Cardiac fibroblast (primary cell): Measurements from ENCODE around the gene METRNL.
"Not testable (repeated sequence)": the region's sequence is repeated elsewhere in the genome, so short reads cannot be mapped to it uniquely, and the experiment has no call there.

Experiments used
- DNase-seq, 2 donors: peaks; one replicate each; pipeline versions ENCODE4 v3.0.0 to v3.0.0-alpha.2; 2010; ENCODE audit warnings: low read depth in 2 of 2
- H3K4me3 ChIP-seq, 2 donors: replicated peaks in 1 of 2; 1 replicate in 1 of 2; 2 replicates in 1 of 2; pipeline ENCODE4 v1.5.1; 2011; ENCODE audit warnings: low read depth in 2 of 2, low read length in 2 of 2, mild to moderate bottlenecking in 2 of 2, moderate library complexity in 1 of 2
- TF ChIP-seq, protein P1 (sequence below): IDR thresholded peaks from one replicate; pipeline ENCODE4 v1.5.1; 2011; ENCODE audit warnings: low read depth, mild to moderate bottlenecking, low read length, inconsistent platforms

Gene METRNL

DNA sequence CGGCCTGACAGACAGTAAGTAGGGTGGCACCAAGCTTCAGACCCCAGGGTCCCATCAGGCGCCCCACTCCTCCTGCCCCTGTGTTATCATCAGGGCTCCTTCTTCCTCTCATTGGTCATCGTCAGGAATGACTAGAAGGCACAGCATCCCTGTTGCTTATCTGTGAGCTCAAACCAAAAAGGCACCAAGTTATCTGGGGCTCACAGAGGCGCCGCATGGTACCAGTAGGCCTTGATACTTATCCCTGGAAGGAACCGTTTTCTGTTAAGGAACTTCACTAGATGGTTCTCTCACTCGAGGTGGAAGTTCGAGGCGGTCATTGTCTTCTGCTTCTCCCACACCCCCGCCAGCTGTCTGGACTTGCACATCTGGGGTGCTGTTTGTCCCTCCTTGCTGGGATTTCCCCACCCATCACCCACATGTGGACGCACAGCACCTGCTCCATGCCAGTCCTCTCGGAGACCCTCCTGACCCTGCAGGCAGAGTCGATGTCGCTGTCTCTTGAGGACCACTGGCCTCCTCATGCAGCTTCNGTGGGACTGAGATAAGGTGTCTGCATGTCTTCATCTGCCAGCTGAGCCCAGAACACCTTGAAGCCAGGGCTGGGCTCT, 52.1 kb downstream of the METRNL start:
- DNase-seq, result no peak
- H3K4me3 ChIP-seq, result no peak overlapping the region
- TF ChIP-seq, protein P1, sequence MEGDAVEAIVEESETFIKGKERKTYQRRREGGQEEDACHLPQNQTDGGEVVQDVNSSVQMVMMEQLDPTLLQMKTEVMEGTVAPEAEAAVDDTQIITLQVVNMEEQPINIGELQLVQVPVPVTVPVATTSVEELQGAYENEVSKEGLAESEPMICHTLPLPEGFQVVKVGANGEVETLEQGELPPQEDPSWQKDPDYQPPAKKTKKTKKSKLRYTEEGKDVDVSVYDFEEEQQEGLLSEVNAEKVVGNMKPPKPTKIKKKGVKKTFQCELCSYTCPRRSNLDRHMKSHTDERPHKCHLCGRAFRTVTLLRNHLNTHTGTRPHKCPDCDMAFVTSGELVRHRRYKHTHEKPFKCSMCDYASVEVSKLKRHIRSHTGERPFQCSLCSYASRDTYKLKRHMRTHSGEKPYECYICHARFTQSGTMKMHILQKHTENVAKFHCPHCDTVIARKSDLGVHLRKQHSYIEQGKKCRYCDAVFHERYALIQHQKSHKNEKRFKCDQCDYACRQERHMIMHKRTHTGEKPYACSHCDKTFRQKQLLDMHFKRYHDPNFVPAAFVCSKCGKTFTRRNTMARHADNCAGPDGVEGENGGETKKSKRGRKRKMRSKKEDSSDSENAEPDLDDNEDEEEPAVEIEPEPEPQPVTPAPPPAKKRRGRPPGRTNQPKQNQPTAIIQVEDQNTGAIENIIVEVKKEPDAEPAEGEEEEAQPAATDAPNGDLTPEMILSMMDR, result no peak

DNA sequence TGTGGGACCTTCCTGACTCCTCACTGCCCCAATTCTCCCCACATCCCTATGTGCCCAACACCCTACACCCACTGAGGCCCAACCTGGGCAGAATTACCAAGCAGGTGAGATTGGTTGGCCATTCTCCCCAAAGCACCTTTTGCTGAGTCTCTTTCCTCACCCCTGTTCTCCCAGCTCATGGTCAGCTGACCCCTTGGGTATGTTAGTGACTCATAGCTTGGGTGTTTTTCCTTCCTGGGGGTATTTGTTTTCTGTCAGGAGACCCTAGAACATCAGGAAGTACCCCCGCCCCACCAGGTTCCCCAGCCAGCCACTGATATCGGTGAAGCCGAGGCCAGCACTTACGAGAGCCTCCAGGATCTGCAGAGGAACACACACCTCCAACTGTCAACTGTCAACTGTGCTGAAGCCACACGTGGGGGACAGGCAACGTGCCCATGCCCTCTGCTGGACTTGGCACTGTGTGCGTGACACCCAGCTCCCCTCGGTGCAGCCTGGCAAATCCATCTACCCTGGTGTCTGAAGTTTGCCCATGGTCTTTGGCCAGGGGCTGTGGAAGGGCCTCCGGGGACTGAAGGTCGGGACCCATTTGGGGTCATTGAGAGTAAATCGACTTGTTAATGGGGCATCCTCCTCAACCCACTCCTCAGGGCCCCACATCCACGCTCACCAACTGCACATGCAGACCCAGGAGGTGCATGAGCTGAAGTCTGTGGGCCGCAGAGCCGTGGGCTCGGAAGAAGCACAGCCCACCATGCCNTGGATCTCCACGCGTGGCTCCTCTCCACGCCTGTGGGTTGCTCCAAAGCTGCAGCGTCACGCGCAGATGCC, 53.1 kb downstream of the METRNL start:
- no peak overlapping the region for H3K4me3 ChIP-seq
- TF ChIP-seq, protein P1, result no peak
- DNase-seq, result no peak

DNA sequence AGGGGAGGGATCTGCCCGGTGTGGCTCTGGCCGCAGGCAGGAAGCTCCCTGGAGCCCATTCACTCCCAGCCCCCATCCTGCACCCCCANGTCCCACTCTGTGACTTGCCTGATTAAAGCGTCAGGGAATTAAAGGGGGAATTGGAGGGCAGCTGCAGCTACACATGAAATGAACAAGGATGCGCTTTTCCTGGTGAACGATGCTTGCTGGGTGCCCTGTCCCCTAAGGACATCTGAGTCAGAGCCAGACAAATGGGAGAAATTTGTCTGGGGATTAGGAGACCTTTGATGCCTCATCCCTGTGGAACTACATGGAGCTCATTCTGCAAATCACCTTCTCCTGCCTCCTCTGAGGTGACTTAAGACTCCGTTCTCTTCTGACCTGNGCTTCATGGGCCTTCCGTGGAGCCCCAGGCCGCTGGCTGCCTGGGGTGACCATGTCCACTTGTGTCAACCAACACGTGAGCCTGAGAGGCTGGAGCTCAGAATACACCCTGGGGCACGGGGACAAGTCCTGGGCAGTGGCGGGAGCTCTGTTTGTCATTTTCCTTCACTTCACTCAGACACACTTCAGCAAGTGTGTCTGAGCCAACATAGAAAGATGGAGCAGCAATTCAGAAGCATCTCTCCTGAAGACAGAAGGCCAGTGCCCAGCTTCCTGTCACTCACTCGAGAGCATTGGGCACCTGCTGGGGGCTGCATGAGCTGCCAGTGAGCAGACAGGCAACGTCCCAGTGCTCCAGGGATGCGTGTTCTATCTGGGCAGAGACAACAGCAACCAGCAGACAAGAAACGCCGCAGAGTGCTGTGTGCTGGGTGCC, 54.1 kb downstream of the METRNL start:
- TF ChIP-seq, protein P1, result no peak
- no peak for DNase-seq
- no peak overlapping the region for H3K4me3 ChIP-seq

DNA sequence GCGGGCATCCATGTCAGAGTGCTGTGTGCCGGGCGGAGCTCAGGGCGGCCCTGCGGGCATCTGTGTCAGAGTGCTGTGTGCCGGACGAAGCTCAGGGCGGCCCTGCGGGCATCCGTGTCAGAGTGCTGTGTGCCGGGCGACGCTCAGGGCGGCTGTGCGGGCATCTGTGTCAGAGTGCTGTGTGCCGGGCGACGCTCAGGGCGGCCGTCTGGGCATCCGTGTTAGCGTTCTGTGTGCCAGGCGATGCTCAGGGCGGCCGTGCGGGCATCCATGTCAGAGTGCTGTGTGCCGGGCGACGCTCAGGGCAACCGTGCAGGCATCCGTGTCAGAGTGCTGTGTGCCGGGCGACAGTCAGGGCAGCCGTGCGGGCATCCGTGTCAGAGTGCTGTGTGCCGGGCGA, 55.0 kb downstream of the METRNL start:
- not testable (repeated sequence) for H3K4me3 ChIP-seq, DNase-seq

DNA sequence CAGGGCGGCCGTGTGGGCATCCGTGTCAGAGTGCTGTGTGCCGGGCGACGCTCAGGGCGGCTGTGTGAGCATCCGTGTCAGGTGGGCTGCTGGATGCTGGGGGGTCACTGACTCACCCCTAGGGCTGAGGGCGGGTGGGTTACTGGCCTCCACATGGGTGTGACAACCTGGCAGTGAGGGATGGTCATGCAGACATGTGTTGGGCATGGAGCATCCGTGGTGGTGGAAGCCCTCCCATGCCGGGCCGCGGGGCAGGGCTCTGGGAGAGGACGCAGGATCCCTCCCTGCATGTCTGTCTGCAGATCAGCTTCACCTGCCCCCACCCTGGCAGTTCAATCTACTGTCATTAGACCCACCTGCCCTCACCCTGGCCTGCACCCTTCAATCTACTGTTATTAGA, 56.3 kb downstream of the METRNL start:
- no peak overlapping the region for H3K4me3 ChIP-seq
- no peak for DNase-seq
- TF ChIP-seq, protein P1, result no peak

DNA sequence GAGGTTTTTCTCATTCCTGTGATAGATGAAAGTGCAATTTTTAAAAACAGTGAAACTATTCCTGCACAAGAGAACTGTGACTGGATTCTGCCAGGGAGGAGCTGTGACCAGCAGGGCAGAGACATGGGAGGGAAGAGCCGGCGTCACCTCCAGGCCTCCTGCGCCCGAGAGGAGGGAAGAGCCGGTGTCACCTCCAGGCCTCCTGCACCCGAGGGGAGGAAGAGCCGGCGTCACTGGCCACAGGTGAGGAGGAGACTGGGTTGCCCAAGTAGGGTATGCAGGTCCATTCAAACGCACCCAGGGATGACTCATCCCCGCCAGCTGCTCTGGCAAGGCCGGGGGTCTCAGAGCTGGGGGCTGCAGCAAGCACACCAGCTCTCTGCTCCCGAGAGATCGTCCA, 56.7 kb downstream of the METRNL start:
- TF ChIP-seq, protein P1, result no peak
- DNase-seq, result no peak

DNA sequence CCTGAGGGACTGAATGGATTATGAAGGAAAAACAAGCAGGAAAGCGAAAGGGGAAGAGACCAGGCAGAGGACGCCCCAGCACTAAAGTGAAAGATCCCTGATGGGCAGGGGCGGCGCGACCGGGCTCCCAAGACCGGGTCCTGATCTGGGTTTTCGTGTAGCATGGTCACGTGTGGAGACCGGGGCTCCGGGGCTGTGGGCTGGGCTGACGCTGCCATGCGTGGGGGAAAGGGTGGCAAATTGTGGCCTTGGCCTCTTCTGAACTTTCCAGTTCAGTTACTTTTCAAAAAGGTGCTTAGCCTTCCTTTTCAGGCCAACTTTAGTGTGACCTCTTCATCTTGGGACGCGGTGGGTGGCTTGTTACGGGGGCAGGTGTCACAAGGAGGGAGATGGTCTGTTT, 57.5 kb downstream of the METRNL start:
- DNase-seq, result no peak
- H3K4me3 ChIP-seq, result no peak overlapping the region
- TF ChIP-seq, protein P1, result no peak

More for the DNA sequence above, 56.7 kb downstream of the METRNL start:
- no peak overlapping the region for H3K4me3 ChIP-seq
